HG03159 (cell line): ENCODE results near the gene CHAT.
"Not testable (repeated sequence)": the region's sequence is repeated elsewhere in the genome, so short reads cannot be mapped to it uniquely, and the experiment has no call there.

Source experiments
- ATAC-seq: cut with Tn5 transposase; IDR thresholded peaks from one replicate; pipeline ENCODE4 v1.9.1; 2021; ENCODE audit warnings: mild to moderate bottlenecking, moderate library complexity; ENCODE audit not compliant: unreplicated experiment

The CHAT gene

DNA sequence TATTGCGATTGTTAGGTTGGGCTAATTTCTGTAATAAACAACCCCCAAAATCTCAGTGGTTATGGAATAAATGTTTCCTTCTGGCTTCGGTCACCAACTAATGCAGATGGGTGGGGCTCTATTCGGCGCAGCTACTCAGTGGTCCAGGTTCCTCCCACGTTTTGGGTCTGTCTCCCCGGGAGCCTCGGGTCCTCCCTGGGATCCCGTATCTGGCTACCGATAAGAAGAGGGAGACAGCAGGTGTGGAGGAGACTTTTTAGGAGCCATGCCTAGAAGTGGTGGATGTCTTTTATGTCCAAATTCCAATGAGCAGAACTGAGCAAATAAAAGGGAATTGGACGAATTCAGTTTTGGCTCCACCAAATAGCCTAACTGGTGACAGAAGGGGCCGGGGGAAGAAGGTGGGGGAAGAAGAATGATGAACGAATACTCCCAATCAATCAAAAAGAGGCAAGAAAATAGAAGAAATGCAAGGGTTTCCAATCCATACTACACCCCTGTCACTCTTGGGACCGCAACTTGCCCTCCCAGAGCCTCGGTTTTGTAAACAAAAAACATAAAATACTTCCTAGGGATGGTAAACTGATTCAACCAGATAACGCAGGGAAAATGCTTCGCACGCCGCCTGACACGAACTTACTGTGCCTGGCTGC, 65.1 kb downstream of the CHAT start:
- ATAC-seq: no peak

DNA sequence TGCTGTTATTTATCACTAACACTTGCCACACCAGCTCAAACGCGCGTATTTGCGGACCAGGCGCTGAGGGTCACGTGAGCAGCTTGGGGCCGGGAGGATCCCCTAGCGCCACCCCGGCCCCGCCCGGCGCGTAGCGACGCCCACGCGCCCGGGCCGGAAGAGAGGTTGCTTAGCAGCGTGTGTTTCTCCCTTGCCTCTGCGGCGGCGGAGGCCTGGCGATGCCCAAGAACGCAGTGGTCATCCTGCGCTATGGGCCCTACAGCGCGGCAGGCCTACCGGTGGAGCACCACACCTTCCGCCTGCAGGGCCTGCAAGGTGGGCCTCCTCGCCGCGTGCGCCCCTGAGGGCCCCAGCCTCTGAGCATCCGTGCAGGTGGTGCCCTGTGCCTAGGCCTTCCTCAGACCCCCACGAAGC, 65.7 kb downstream of the CHAT start, which contains the start of gene C10orf53:
Gene C10orf53 (plus strand): TSS at position 172 of the 414 bp plus-strand sequence. CDS start 47 bp downstream, at position 219.
- ATAC-seq: no peak

DNA sequence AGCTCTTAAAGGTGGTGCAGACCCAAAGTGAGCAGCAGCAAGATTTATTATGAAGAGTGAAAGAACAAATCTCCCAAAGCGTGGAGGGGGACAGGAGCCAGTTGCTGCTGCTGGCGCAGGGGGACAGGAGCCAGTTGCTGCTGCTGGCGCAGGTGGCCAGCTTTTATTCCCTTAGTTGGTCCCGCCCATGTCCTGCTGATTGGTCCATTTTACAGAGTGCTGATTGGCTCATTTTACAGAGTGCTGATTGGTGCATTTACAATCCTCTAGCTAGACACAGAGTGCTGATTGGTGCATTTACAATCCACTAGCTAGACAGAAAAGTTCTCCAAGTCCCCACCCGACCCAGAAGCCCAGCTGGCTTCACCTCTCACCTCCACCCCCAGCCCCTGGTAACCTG, 68.6 kb downstream of the CHAT start:
- ATAC-seq: not testable (repeated sequence)

DNA sequence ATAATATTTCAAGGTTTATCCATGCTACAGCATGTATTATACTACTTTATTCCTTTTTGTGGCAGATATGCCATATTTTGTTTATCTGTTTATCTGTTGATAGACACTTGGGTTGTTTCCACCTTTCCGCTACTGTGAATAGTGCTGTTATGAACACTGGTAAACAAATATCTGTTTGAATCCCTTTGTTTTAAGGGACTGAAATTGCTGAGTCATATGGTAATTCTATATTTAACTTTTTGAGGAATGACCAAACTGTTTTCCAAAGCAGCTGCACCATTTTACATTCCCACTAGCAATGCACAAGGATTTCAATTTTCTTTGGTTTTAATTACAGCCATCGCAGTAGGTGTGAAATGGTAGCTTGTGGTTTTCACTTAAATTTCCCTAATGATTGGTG, 69.0 kb downstream of the CHAT start:
- no peak for ATAC-seq

DNA sequence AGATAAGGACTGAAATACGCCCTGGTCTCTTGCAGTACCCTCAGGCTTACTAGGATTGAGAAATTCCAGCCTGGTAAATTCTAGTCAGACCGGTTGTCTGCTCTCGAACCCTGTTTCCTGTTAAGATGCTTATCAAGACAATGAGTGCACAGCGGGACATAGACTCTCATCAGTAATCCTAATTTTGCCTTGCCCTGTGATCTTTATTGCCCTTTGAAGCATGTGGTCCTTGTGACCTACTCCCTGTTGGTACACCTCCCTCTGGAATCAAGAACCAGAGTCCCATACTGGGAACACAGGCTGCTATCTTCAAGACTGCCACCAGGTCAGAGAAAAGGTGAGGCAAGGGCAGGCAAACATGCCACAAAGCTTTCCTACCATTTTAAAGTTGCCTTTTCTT, 72.8 kb downstream of the CHAT start:
- ATAC-seq: no peak

DNA sequence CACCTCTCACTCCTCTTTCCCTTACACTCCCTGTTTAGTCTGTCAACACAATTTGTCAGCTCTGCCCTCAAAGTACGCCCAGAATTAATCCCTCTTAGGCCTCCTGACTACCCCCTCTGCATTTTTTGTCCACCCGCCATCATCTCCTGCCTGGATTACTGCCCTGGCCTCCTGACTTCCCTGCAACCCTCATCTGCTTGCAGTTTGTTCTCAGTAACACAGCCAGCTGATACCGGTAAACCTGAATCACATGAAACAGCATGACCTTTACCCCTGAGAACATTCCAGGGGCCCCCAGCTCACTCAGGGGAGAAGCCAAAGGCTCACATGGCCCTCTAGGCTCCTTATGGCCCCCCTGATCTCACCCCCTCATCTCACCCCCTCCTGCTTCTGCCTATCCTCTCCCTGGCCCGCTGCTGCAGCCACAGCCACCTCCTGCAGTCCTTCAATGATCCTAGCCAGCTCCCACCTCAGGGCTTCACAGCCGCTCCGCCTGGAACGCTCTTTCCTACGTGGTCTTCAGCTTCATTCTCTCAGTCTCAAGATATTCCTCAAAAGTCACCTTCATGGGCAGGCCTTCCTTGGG, 74.5 kb downstream of the CHAT start:
- no peak for ATAC-seq

DNA sequence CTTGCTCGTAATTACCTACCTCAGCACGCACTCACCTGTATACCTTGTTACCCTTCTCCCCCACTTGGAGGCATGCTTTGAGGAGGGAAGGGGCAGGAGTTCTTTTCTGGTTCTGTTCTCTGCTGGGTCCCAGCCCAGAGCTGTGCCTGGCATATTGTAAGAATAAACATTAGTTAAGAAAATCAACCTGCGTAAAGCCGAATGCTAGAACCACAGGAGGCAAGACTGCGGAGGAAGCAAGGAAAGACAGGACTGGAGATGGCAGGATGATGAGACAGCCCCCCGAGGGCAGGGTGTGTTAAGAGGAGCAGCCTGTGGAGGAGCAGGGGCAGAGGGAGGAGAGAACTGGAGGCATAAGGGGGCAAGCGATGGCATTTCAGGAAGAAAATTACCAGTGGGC, 75.1 kb downstream of the CHAT start:
- no peak for ATAC-seq

- ATAC-seq: no peak
These were observed 76.2 kb downstream of the CHAT start for GRCh38 chr10:49689882-49690510.

GRCh38 chr10:49690698-49691356, 77.0 kb downstream of the CHAT start:
- no peak for ATAC-seq

DNA sequence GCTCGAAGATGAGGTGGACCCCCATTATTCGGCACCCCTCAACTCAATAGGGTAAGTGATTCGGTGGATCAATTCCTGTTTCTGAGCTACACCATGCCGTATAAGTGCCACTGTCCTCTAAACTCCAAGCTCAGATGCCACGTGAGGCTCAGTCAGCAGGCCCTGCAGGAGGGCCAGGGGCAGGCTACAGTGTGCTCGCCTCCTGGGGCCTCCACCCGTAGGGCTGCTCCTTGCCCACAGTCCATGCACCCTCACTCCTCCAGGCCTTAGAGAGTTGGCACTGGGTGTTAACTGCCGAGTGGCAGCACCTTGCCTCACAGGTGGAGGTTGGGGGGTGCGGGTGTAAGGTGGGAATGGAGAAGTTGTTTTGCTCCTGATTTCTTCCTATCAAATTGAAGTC, 77.8 kb downstream of the CHAT start:
- ATAC-seq: no peak

GRCh38 chr10:49694466-49694865, 80.6 kb downstream of the CHAT start:
- no peak for ATAC-seq

- no peak for ATAC-seq
These were observed 82.5 kb downstream of the CHAT start for GRCh38 chr10:49696311-49696710.

DNA sequence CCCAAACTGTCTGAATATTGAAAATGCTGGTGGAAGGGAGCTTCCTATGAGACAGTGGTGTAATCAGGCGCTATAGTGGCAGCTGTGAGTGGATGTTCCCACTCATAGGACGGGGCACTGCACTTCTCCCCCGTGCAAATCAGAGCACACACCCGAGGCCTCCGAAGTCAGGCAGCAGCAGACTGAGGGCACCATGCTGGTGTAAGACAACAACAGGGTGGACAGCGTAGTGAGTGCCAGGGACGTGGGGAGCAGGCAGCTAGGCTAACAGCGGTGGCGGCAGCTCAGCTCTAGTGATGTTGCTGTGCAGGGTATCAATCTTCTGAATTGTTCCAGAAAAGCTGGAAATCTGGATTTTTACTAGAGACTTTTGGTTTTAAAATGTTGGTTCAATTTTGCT, 84.8 kb downstream of the CHAT start:
- ATAC-seq: no peak

DNA sequence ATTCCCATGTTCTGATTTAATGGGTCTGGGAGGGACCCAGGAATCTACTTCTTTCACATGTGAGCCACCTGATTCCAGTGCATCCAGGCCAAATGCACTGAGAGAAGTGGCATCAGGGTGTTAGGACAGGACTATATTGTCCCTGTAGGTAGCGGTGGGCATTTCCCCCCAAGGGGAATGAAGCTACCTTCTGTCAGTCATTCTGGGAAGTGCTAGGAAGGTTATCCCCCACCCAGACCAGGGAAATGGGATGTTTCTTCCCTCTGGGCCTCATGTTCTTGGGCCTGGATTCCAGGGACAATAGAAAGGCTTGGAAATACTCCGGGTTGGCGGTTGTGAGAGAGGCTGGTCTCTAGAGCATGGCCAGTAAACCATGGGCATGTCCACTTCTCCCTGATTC, 86.4 kb downstream of the CHAT start:
- ATAC-seq: no peak

DNA sequence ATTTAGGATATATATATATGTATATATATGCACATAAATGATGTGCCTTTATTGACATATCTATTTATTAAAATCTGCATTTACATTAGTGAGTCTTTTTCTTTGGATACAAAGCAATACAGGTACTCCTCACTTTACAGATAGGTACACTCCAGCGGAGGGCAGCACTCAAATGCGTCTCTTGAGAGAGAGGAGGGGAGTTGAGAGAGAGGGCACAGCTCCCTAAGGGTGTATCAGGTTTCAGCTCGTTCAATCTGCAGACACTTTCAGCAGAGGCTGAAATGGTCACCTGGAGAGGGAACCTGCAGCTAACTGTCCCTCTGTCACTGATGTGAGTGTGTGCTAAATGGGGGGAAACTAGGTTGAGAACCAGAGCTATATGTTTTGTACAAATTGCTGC, 87.2 kb downstream of the CHAT start:
- no peak for ATAC-seq

DNA sequence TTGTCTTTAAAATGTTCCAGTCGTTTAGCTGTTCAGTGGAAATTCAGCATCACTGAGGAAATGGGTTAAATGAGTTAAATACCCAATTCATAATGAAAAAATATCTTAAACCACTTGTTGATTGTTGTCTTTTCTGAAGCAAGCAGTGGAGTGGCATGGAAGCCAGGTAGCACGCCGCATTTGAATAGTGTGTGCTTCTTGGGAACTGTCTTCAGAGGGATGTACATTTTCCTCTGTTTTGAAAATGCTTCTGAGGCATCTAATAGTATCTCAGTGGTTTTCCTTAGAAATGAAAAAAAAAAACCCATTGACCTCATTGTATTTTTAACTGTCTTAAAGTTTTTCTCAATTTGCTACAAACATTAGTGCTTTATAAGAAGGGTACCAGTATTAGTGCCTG, 93.7 kb downstream of the CHAT start:
- no peak for ATAC-seq

DNA sequence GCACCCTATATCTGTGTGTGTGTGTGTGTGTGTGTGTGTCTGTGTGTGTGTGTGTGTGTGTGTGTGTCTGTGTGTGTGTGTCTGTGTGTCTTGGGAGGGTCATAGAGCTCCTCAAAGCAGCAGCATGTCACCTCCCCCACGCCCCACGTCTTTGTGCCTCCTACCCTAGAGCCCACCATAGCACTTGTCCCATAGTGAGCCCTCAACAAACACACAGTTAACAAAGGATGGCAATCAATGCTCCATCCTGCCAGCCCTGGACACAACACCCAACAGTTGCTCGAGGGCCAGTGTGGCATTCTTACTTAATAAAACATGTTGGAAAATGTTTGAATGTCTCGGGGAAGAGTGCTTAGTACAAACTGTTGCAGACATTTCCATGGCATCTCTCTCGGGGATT, 96.1 kb downstream of the CHAT start:
- no peak for ATAC-seq

- no peak for ATAC-seq
These were observed 97.1 kb downstream of the CHAT start for GRCh38 chr10:49710966-49711365.

DNA sequence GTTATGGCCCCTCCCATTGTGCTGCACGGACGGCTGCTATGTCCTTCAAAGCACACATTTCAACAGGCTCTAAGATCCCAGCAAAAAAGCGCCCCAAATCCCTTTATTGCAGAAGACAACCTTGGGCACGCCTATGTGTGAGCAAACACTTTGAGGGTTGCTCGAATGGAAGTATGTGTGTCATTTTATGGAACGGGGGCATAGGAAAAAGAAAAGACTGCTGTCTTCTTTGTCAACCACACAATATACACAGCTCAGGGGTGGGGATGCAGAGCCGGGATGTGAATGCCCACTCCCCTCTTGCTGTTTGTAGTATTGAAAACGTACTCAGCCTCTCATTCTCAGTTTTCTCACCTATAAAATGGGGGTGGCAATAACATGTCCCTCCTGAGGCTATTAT, 97.6 kb downstream of the CHAT start:
- no peak for ATAC-seq

DNA sequence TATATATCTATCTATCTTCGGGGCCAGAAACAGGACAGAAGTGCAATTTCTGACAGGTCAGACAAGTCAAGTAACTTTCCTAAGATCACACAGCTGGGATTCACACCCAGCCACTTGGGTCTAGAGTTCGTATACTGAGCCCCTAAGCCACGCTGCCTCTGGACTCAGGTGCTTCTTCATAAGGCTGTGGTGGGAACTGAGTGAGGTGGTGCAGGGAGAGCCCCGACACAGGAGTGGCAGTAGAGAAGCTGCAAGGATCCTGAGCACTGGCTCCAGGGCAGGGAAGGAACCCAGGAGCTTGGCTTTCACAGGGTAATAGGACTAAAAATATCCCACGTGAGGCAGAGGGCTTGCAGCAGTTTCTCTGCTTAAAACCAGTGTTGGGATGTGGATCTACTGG, 99.4 kb downstream of the CHAT start:
- ATAC-seq: no peak
